GM10266 (cell line): ENCODE data around the gene HOXB1.

Experiments used
- DNase-seq: peaks from one replicate; pipeline ENCODE4 v3.0.0; 2012; ENCODE audit errors: extremely low spot score
- CTCF ChIP-seq: IDR thresholded peaks from 2 replicates; pipeline ENCODE4 v1.5.1; 2012; ENCODE audit warnings: mild to moderate bottlenecking, low read depth; ENCODE audit not compliant: control insufficient read depth, insufficient read depth; ENCODE audit errors: missing control alignments

The HOXB1 gene

GRCh38 chr17:48544349-48545021 lies 13.7 kb upstream of the HOXB1 start:
- TF ChIP-seq CTCF: no peak
- DNase-seq: no peak

DNA sequence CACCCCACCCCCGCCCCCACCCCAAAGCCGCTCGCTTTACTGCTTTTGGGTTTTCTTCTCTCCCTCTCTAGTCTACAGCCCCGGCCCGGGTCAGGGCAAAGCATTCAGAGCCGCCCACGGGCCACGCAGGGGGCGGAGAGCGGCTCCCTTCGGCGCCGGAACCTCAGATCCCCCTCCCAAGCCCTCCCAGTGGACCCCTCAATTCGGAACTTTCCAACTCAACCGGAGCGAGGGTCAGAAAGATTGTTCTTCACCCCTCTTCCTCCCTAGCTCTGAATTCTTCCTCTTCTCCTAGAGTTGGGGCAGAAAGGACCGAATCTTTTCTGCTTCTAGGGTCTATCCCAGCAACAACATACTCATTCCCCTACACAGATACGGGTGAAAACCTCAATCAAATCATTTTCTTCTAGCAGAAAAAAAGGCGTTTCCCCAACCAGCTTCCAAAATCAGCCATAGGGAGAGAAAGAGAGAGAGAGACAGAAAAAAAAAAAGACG lies 13.1 kb upstream of the HOXB1 start:
- TF ChIP-seq CTCF: no peak
- peak; percentile 66 for DNase-seq

DNA sequence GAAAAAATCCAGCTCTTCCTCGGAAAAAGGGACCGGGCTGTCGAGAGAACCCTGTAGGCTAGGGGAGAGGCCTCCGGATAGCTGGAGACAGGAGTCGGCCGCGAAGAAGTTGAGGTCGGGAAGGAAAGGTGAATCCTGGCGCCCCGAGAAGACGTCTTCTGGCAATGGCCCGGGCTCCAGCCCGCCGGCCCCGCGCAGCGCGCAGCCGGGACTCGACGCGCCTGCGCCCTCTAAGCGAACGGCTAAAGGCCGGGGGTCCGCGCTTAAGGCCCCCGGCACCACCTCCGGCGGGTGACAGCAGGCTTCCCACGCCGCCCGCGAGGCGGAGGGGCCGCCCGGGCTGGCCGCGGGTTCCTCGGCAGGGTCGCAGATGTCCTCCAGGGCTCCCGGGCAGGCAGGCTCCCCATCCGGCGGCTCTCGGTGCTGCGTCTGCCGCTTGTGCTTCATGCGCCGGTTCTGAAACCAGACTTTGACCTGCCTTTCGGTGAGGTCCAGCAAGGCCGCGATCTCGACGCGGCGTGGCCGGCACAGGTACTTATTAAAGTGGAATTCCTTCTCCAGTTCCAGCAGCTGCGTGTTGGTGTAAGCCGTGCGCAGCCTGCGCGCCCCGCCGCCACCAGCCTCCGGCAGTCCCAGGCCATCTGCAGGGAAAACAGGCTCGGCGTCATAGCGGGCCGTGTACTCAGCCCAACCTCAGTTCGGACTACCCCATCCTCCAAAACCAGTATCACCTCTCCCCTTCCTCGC lies 12.5 kb upstream of the HOXB1 start:
- TF ChIP-seq CTCF: peak; percentile 18
- DNase-seq: peak; percentile 80

DNA sequence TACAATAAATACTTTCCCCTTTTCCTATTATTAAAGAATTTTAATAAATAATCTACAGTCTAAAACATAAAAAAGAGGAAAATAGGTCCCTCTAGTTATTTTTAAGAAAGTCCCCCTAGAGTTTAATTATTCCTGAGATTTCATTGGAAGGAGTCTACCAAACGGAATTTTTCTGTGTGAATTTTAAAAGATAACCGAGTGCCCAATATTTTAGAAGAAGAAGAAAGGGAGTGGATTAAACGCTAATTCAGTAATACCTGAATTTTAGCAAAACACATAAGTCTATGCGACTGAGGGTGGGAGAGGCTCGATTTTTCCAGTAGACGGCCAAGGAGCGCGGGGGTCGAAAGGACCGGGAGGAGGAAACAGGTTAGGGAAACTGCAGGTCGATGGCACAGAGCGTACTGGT lies 11.9 kb upstream of the HOXB1 start:
- no peak for DNase-seq
- TF ChIP-seq CTCF: no peak

DNA sequence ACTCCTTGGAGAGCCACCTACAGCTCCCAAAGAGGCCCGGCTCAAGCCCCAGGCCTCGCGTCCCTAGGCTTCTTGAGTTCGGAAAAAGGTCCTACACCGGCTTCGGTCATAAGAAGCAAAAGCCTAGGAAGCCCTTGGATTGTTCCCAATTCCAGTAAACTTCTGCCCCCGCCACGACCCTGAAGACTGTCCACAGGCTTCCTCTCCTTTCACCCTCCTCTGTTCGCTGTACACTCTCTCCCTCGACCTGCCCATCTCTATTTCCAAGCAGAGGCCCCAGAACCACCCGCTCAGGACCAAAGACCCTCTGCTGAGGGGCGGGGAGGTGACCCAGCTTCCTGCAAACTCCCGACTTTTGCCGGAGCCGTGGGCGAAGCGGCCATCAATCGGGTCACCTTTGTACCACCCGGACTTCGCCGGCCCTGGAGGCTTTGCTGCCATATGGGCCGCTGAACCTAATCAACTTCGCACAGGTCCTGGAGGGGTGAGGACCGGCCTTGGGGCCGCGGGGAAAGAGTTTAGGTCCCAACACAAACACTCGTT lies 11.4 kb upstream of the HOXB1 start:
- no peak for TF ChIP-seq CTCF
- no peak for DNase-seq

DNA sequence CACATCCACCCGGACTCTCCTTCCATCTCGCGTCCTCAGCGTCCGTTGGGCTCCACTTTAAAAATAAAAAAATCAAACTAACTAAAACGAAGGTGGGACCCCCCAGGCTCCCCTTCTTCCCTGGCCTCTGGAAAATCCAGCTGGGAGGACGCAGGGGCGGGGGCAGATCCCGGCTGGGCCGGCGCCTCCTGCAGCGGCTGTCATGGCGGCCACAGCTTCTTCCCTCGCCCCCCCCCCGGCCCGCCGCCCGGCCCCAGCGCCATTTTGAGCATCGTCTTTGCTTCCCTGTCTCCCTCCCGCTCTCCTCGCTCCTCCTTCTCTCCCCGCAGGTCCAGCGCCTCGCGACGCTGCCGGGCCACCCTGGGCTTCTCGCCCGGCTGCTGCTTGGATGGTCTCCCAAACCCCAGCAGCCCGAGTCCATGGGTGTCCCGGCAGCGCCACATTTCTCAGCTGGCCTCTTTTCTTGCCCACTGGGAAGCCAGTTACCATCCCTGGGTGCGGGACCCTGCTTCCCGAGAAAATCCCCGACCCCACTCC lies 10.8 kb upstream of the HOXB1 start:
- peak; percentile 67 for DNase-seq
- no peak for TF ChIP-seq CTCF

DNA sequence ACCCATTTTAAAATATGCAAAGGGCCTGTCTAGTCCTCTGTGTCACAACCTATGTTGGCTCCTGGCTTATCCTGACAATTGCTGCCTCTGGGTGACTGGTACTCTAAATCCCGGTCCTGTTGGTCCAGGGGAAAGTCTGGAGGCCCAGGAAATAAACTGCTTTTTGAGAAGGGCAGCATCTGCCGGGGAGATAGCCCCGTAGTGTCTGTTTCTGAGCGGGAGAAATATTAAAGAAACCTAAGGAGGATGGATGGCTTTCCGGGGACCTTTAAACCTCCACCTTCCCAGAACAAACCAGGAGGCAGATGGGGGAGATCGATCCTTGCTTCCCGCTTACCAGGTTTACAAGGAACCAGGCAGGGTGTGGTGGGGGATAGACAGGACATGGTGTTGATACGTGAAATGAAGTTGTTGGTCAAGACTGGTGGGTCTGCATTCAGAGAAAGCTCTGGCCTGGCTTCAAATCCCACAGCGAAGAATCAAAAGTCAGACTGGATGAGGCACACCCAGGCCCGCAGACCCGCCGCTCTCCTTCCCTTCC lies 10.3 kb upstream of the HOXB1 start:
- DNase-seq: no peak
- no peak for TF ChIP-seq CTCF
